SK-N-SH (cell line): ENCODE measurements around the gene TOMM22. TPM values are rescaled to one million over a fixed set of nuclear protein-coding genes. Genes with fewer than 3 reads are reported as not detected.

Experiments used
- CTCF ChIA-PET: fragments of 300-600, 350-600 bp; formaldehyde crosslinking; extraction: SDS; loops from one replicate; lab custom pipeline; 2021; lab: Yijun Ruan, JAX
- POLR2A ChIA-PET: fragments of 350-600 bp; sonication (Branson Sonifier 250); formaldehyde crosslinking; extraction: SDS; loops from one replicate; lab custom pipeline; 2020; ENCODE audit warnings: antibody characterized with exemption, inconsistent platforms; lab: Yijun Ruan, JAX
- DNase-seq: peaks from one replicate; pipeline ENCODE4 v3.0.0; 2012
- H2AFZ ChIP-seq: fragments of 200-600 bp; sonication (generic); 2 replicates; pipeline ENCODE4 v1.8.1; 2016; ENCODE audit warnings: antibody characterized with exemption, mild to moderate bottlenecking, low read depth
- H3F3A ChIP-seq: fragments of 200-600 bp; sonication (generic); replicated peaks from 2 replicates; pipeline ENCODE3; 2016; ENCODE audit warnings: antibody characterized with exemption, mild to moderate bottlenecking; ENCODE audit not compliant: insufficient read depth
- H3K27ac ChIP-seq, 2 experiments: fragments of 200-500 bp in 1 of 2; fragments of 200-600 bp in 1 of 2; sonication (Bioruptor generic) in 1 of 2; sonication (generic), shearing (Covaris generic) in 1 of 2; 2 replicates each; pipeline versions ENCODE4 v1.5.1 to v1.6.1; 2014 to 2016; ENCODE audit warnings: low read depth in 2 of 2, inconsistent platforms in 1 of 2, low read length in 1 of 2, mild to moderate bottlenecking in 1 of 2, mixed read lengths in 1 of 2
- H3K27me3 ChIP-seq: fragments of 200-600 bp; sonication (generic), shearing (Covaris generic); 2 replicates; pipeline ENCODE4 v1.6.1; 2016; ENCODE audit warnings: mixed run types; ENCODE audit not compliant: insufficient read depth
- H3K36me3 ChIP-seq, 2 experiments: fragments of 200-500 bp in 1 of 2; fragments of 200-600 bp in 1 of 2; sonication (Bioruptor generic) in 1 of 2; sonication (generic) in 1 of 2; replicated peaks in 1 of 2; 2 replicates each; pipeline versions ENCODE3 to v1.5.1; 2014 to 2016; ENCODE audit warnings: low read length in 1 of 2, mild to moderate bottlenecking in 1 of 2; ENCODE audit not compliant: insufficient read depth in 2 of 2, control insufficient read depth in 1 of 2
- H3K4me1 ChIP-seq, 2 experiments: fragments of 200-500 bp in 1 of 2; fragments of 200-600 bp in 1 of 2; sonication (Bioruptor generic) in 1 of 2; sonication (generic), shearing (Covaris generic) in 1 of 2; 2 replicates each; pipeline versions ENCODE4 v1.5.1 to v1.6.1; 2014 to 2016; ENCODE audit warnings: low read depth in 1 of 2, low read length in 1 of 2, mixed run types in 1 of 2; ENCODE audit not compliant: insufficient read depth in 2 of 2, control insufficient read depth in 1 of 2
- H3K4me2 ChIP-seq: fragments of 200-600 bp; sonication (generic), shearing (Covaris generic); 2 replicates; pipeline ENCODE4 v1.6.1; 2017; ENCODE audit warnings: mixed run types
- H3K4me3 ChIP-seq, 2 experiments: fragments of 200-500 bp in 1 of 2; fragments of 200-600 bp in 1 of 2; sonication (Bioruptor generic) in 1 of 2; sonication (generic), shearing (Covaris generic) in 1 of 2; 2 replicates each; pipeline versions ENCODE4 v1.5.1 to v1.8.1; 2014 to 2016; ENCODE audit warnings: low read depth in 2 of 2, inconsistent platforms in 1 of 2, low read length in 1 of 2, mild to moderate bottlenecking in 1 of 2, mixed read lengths in 1 of 2, moderate library complexity in 1 of 2
- H3K79me2 ChIP-seq: fragments of 200-600 bp; sonication (generic); 2 replicates; pipeline ENCODE4 v1.8.1; 2017; ENCODE audit warnings: mild to moderate bottlenecking; ENCODE audit not compliant: insufficient read depth
- H3K9ac ChIP-seq: fragments of 200-600 bp; sonication (generic); 2 replicates; pipeline ENCODE4 v1.6.1; 2017; ENCODE audit warnings: mixed run types
- H3K9me2 ChIP-seq: fragments of 200-600 bp; sonication (generic); 2 replicates; pipeline ENCODE4 v1.6.1; 2017; ENCODE audit warnings: mixed run types
- H3K9me3 ChIP-seq: fragments of 200-600 bp; sonication (generic); 2 replicates; pipeline ENCODE4 v1.6.1; 2017; ENCODE audit warnings: mixed run types, mild to moderate bottlenecking, moderate library complexity
- H4K20me1 ChIP-seq: fragments of 200-600 bp; sonication (generic); 2 replicates; pipeline ENCODE4 v1.6.1; 2017; ENCODE audit warnings: mild to moderate bottlenecking, mixed run types; ENCODE audit not compliant: insufficient read depth
- CHD2 ChIP-seq: fragments of 150-350 bp; IDR thresholded peaks from 2 replicates; pipeline ENCODE4 v1.6.1; 2018; ENCODE audit warnings: low read length; ENCODE audit not compliant: partially characterized antibody
- ELF1 ChIP-seq: IDR thresholded peaks from 2 replicates; pipeline ENCODE4 v1.4.0; 2012
- EP300 ChIP-seq, 2 experiments: IDR thresholded peaks; 2 replicates each; pipeline versions ENCODE4 v1.4.0 to v1.6.1; 2012; ENCODE audit warnings: borderline replicate concordance in 1 of 2, low read depth in 1 of 2, low read length in 1 of 2
- JUND ChIP-seq: IDR thresholded peaks from 2 replicates; pipeline ENCODE4 v1.4.0; 2012
- MXI1 ChIP-seq: IDR thresholded peaks from 2 replicates; pipeline ENCODE4 v1.6.1; 2012; ENCODE audit warnings: mild to moderate bottlenecking, low read depth, low read length, improper control_type of control experiment
- NFIC ChIP-seq: IDR thresholded peaks from 2 replicates; pipeline ENCODE4 v1.4.0; 2012; ENCODE audit warnings: borderline replicate concordance
- NRF1 ChIP-seq: IDR thresholded peaks from 2 replicates; pipeline ENCODE4 v1.6.1; 2012; ENCODE audit warnings: low read depth, mild to moderate bottlenecking, low read length
- RFX5 ChIP-seq: IDR thresholded peaks from 2 replicates; pipeline ENCODE4 v1.6.1; 2012; ENCODE audit warnings: mild to moderate bottlenecking, improper control_type of control experiment, low read length
- SIN3A ChIP-seq: IDR thresholded peaks from 2 replicates; pipeline ENCODE4 v1.6.1; 2012; ENCODE audit warnings: low read depth, mild to moderate bottlenecking, low read length, moderate library complexity, borderline replicate concordance
- SMC3 ChIP-seq: IDR thresholded peaks from 2 replicates; pipeline ENCODE4 v1.6.1; 2012; ENCODE audit warnings: low read depth, low read length, improper control_type of control experiment
- TCF12 ChIP-seq: IDR thresholded peaks from 2 replicates; pipeline ENCODE4 v1.4.0; 2012
- USF2 ChIP-seq: fragments of 150-350 bp; IDR thresholded peaks from 2 replicates; pipeline ENCODE4 v1.6.1; 2017; ENCODE audit warnings: antibody characterized with exemption, low read length, low read depth, borderline replicate concordance
- ZBTB33 ChIP-seq: IDR thresholded peaks from 2 replicates; pipeline ENCODE4 v1.4.0; 2012; ENCODE audit warnings: low read depth, borderline replicate concordance
- WGBS: methylation state at CpG from one replicate; pipeline ENCODE4 v1.1.6; 2017; ENCODE audit warnings: low lambda C conversion rate; 5-methylcytosine and 5-hydroxymethylcytosine counted together
- polyA plus RNA-seq, 3 experiments: library from polyadenylated mRNA; depleted of rRNA; stranded (reverse); fragments of >200 nt; gene quantifications; 2 replicates each; pipeline ENCODE4 v1.2.3, GENCODE V29; 2012
- TF ChIP-seq, protein P1 (sequence below): fragments of 200-600 bp; sonication (generic); IDR thresholded peaks from 2 replicates; pipeline ENCODE4 v1.6.1; 2017; ENCODE audit warnings: antibody characterized with exemption, mild to moderate bottlenecking, moderate library complexity

The TOMM22 gene
- polyA plus RNA-seq, 1 of the 3 experiments (the other 2 are of a cell fraction), result 33.1 TPM

GRCh38 chr22:38656256-38657044 lies 25.3 kb upstream of the TOMM22 start, which contains the start of the genes CBY1 and FAM227A:
Gene CBY1 (plus strand): TSS chr22:38656638. CDS start chr22:38668055, 11,417 bp downstream.
Gene FAM227A (minus strand): TSS chr22:38656392. CDS start chr22:38650168, 6,224 bp downstream.
- Histone ChIP-seq H4K20me1 (no peaks in the 10 kb centered on the region), H3K4me3 (peak within 1 kb of the TSS; percentile 72 to 74), H3K9me3 (no peaks in the 10 kb centered on the region), H3K4me1 (peaks cover 0 to 5% of the 10 kb centered on the region in 2 experiments; a peak in 1 of 4 replicates), H3K9me2 (no peaks in the 10 kb centered on the region), H3K79me2 (peaks cover 19% of the 10 kb centered on the region), H3K36me3 (no peaks in the 10 kb centered on the region), H3F3A (no peaks in the 10 kb centered on the region), H3K4me2 (peak within 1 kb of the TSS; percentile 81), H2AFZ (peak within 1 kb of the TSS; percentile 86), H3K9ac (peak within 1 kb of the TSS; percentile 87), H3K27ac (peak within 1 kb of the TSS; percentile 88 to 93), H3K27me3 (no peaks in the 10 kb centered on the region)
- ChIA-PET POLR2A (no interaction called here), CTCF (no interaction called here)
- 4% methylated on average over 10 of the region's 66 CpGs for WGBS
- peak; percentile 93 for DNase-seq
- TF ChIP-seq, protein P1, sequence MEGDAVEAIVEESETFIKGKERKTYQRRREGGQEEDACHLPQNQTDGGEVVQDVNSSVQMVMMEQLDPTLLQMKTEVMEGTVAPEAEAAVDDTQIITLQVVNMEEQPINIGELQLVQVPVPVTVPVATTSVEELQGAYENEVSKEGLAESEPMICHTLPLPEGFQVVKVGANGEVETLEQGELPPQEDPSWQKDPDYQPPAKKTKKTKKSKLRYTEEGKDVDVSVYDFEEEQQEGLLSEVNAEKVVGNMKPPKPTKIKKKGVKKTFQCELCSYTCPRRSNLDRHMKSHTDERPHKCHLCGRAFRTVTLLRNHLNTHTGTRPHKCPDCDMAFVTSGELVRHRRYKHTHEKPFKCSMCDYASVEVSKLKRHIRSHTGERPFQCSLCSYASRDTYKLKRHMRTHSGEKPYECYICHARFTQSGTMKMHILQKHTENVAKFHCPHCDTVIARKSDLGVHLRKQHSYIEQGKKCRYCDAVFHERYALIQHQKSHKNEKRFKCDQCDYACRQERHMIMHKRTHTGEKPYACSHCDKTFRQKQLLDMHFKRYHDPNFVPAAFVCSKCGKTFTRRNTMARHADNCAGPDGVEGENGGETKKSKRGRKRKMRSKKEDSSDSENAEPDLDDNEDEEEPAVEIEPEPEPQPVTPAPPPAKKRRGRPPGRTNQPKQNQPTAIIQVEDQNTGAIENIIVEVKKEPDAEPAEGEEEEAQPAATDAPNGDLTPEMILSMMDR, result no peak
- TF ChIP-seq RFX5 (no peak), CHD2 (peak; percentile 17), NRF1 (peak; percentile 78), USF2 (no peak), SIN3A (no peak), SMC3 (no peak), NFIC (no peak), EP300 (IDR thresholded peaks at IDR 0.05; ENCODE audit: borderline replicate concordance in 1 of 2, low read depth in 1 of 2, low read length in 1 of 2) (no peak), JUND (no peak), MXI1 (peak; percentile 60; the same call in 1 of the 2 replicates), ZBTB33 (no peak), ELF1 (no peak), TCF12 (no peak)
